Stimulated activated naive CD4-positive, alpha-beta T cell treated with Interleukin-2 at 50 U/mL for 16 hours (primary cell): ENCODE results near the gene ADSL.

ENCODE experiments used
- DNase-seq: peaks from one replicate; lab custom pipeline; 2025; lab: John Stamatoyannopoulos, UW

Gene ADSL

GRCh38 chr22:40405178-40406062, 59.1 kb downstream of the ADSL start:
- no peak for DNase-seq

- DNase-seq: no peak
These were observed 60.0 kb downstream of the ADSL start for GRCh38 chr22:40406063-40406890.

GRCh38 chr22:40407021-40407761, 60.9 kb downstream of the ADSL start:
- no peak for DNase-seq

GRCh38 chr22:40407831-40408717, 61.8 kb downstream of the ADSL start:
- DNase-seq: no peak

- DNase-seq: no peak
These were observed 62.7 kb downstream of the ADSL start for GRCh38 chr22:40408718-40409612.

DNA sequence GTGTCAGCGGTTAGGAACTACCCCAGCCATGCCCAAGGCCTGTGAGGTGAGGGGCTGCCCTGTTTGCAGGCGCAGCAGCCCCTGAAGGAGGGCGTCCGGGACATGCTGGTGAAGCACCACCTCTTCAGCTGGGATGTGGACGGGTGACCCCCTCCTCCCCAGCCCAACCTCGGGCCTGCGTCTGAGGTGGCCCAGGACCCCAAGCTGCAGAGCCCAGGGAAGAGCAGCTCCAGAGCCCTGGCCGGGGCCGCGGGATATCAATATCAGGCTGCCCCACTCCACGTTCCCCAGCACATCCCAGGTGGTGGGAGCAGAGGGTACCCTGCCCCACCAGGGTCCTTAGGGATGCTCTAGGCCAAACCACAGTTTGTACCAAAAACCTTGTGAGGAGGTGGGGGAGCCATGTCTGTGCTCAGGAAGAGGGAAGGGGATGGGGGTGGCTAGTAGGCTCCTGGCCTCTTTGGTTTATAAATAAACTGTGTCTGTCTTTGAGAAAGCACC, 63.4 kb downstream of the ADSL start:
- no peak for DNase-seq

GRCh38 chr22:40410272-40410671, 64.0 kb downstream of the ADSL start:
- no peak for DNase-seq

DNA sequence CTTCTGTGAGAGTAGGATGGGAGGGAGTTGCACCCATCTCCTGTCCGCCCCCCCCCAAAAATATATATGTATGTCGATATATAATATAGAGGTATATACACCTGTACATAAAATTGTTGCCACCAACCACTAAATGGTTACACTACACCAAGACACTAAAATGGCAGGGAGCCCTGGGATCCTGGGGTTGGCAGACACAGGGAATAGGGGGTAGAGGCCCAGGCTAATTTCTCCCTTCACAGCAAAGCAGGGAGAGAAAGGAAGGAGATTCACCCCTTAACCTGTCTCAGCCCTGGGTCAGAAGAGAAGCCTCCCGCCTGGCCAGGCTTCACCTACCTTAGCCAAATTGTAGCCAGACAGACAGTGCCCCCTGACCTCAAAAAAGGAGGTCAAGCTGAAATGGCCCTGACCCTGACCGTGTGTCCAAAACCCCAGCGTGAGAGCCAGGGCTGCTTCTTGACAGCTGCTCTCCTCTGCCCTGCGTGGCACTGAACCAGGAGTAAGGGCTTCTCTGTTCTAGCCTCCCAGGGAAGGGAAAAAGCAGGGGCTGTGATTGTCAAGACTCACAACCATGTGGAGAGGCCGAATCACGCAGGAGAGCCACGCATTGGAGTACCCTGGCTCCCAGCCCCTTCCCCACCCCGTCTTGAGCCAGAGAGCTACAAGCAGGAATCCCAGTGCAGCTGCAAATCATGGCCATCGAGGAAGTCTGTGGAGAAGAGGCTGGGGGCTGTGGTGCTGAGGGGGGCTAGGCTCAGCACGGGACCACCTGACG, 64.6 kb downstream of the ADSL start:
- no peak for DNase-seq

DNA sequence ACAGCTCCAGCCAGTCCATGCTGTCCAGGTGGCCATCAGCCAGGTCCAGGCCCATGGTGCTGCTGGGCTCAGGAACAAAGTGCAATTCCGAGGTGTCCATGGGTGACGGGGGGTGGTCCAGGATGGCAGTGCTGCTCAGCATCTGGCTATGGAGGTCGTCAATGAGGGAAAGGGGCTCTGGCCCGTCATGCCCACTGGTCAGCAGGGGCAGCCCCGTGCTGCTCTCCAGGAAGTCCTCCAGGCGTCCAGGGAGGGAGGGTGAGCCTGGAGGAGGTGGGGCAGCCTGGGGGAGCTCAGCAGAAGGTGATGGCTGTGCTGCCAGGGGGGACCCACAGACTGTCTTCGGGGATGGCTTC, 65.2 kb downstream of the ADSL start:
- no peak for DNase-seq

- DNase-seq: no peak
These were observed 66.1 kb downstream of the ADSL start for GRCh38 chr22:40412441-40412840.

- no peak for DNase-seq
These were observed 67.6 kb downstream of the ADSL start for GRCh38 chr22:40413873-40414272.

DNA sequence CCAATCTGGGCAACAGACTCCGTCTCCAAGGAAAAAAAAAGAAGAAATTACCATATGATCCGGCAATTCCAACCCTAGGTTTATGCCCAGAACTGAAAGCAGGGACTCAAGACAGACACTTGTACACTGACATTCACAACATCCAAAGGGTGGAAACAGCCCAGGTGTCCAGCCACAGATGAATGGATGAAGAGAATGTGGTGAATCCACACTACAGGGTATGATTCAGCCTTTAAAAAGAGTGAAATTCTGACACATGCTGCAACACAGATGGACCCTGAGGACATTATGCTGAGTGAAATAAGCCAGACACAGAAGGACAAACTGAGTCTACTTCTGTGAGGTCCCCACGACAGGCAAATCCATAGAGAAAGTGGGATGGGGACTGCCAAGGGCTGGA, 68.0 kb downstream of the ADSL start:
- DNase-seq: no peak

DNA sequence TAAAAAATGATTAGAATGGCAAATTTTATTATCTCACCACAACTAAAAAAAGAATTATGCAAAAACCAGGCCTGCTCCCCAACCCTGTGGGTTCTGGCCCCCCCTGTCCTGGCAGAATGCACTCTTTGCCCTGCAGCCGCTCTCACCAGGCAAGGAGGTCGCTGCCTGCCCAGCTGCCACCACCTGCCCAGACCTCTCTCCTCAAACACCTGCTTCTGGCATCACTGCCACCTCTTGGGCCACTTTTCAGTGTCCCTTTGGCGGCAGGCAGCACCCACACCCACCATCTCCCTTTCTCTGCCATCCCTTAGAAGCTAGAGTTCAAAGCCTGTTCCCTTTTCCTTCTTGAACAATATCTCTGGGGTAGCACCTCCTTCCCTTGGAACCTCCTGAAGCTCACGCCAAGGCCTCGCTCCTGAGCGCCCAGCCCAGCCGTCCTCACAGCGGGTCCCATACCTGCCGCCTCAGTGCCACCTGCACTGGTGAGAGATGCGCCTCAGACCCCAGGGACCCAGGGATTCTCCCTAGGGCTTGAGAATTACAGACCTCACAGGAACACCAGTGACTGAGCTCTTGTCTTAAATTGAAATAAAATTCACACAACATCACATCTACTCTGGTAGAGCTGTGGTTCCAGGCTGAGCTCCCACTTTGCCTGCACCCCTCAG, 68.7 kb downstream of the ADSL start:
- no peak for DNase-seq

- no peak for DNase-seq
These were observed 69.4 kb downstream of the ADSL start for GRCh38 chr22:40415531-40416266.

DNA sequence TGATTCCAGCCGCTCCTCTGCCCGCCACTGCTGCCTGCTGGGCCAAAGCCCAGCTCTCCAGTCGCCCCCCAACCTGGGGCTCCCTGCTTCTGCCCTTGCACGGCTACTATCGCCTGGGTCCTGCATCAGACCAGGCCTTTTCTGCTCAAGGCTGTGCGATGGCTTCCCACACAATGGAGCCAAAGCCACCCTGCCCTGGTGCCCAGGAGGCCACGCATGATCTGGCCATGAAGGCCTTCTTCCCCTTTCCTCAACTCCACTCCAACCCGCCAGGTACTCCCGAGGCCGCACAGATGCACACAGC, 69.9 kb downstream of the ADSL start:
- DNase-seq: no peak

GRCh38 chr22:40416636-40417035, 70.3 kb downstream of the ADSL start:
- DNase-seq: no peak

DNA sequence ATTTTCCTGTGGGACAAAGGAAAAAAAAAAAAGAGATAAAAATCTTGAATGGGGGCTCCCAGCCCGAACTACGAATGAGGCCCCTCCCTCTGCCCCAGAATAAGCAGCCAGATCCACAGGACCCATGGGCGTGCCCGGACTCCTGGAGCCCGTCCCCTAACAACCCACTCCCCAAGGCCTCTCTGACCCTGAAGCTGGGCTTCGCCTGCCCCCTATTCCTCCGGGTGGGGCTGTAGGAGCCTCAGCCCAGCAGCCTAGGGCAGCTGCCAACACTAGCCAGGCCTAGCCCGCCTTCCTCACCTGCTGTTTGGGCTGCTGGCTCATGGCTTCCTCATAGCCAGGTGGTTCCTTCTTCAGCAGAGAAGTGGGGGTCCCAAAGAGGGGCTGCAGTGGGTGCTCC, 70.7 kb downstream of the ADSL start:
- DNase-seq: no peak

DNA sequence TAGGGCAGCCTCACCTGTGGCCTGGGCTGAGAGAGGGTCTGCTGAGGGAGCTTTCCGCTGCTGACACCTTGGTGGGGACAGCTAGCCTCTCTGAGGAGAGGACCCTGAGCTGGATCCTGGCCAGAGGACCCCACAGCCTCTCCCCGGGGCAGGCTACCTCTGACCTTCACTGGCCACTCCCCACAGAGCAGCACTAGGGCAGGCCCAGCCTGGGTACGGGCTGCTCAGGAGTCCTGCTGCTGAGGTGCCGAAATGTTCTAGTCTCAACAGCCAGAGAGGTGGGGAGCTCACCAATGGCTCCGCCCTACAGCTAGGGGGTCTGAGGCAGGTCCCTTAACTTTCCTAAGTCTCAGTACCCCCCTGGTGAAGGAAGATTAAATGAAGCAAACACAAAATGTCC, 71.6 kb downstream of the ADSL start:
- DNase-seq: no peak
